Right lobe of liver (tissue), 6 donors: Measurements from ENCODE around the gene ATG10. TPM values are rescaled to one million over a fixed set of nuclear protein-coding genes. Genes with fewer than 3 reads are reported as not detected.

Source experiments
- ATAC-seq, 4 donors: fragments of 200-7000 bp; cut with Tn5 transposase; one replicate each; pipeline ENCODE4 v1.9.1; 2020; ENCODE audit warnings: mild to moderate bottlenecking in 4 of 4, moderate library complexity in 4 of 4
- DNase-seq, 3 donors: peaks; one replicate each; pipeline ENCODE4 v3.0.0-alpha.2; 2020
- H3K27ac ChIP-seq, 3 donors: fragments of 200-600 bp; one replicate each; pipeline ENCODE4 v1.8.0; 2022
- H3K27me3 ChIP-seq, 2 donors: fragments of 200-600 bp; one replicate each; pipeline ENCODE4 v1.8.0; 2022
- H3K36me3 ChIP-seq, 4 donors: fragments of 200-600 bp; sonication (generic) in 1 of 4; one replicate each; pipeline versions ENCODE4 v1.5.1 to v1.8.0; 2017 to 2022; ENCODE audit warnings: control low read depth in 1 of 4
- H3K4me1 ChIP-seq, 4 donors: fragments of 200-600 bp; sonication (generic) in 1 of 4; one replicate each; pipeline versions ENCODE4 v1.5.1 to v1.8.0; 2017 to 2022; ENCODE audit warnings: control low read depth in 1 of 4
- H3K4me3 ChIP-seq, 3 donors: fragments of 200-600 bp; one replicate each; pipeline ENCODE4 v1.8.0; 2022
- H3K9me3 ChIP-seq, 4 donors: fragments of 200-600 bp; sonication (generic) in 1 of 4; one replicate each; pipeline versions ENCODE4 v1.5.1 to v1.8.0; 2017 to 2022; ENCODE audit warnings: control low read depth in 1 of 4
- POLR2A ChIP-seq: fragments of 450-650 bp; IDR thresholded peaks from one replicate; pipeline ENCODE4 v1.6.1; 2017; ENCODE audit warnings: antibody characterized with exemption, mild to moderate bottlenecking
- WGBS: methylation state at CpG from one replicate; pipeline ENCODE4 v1.1.6; 2018; ENCODE audit warnings: low coverage, low lambda C conversion rate; ENCODE audit not compliant: insufficient coverage; ENCODE audit errors: missing lambda C conversion rate; 5-methylcytosine and 5-hydroxymethylcytosine counted together
- intact Hi-C, 2 donors: fragments of 100-400 bp; cut with DNase I; formaldehyde crosslinking; loops; one replicate each; pipeline versions ENCODE4 v1.11.2 to v1.14.1; 2022
- total RNA-seq, 6 experiments: library from RNA; depleted of rRNA in 2 of 6; stranded (reverse); fragments of >200 nt in 2 of 6; fragmentation: NEBNext Ultra II Directional in 3 of 6; extraction: Animal tissue kit (Norgen Biotek cat#: 25700) in 3 of 6; gene quantifications; one replicate each; pipeline versions ENCODE4 v1.1.0 to v1.2.4, GENCODE V29; 2016 to 2023
- TF ChIP-seq, protein P1 (sequence below), 4 donors: fragments of 200-600 bp in 3 of 4; fragments of 450-650 bp in 1 of 4; IDR thresholded peaks; one replicate each; pipeline versions ENCODE4 v1.5.1 to v1.8.0; 2016 to 2022; ENCODE audit warnings: antibody characterized with exemption in 4 of 4, mild to moderate bottlenecking in 2 of 4
- donor health status: DM: no; HTN: yes; CAD: no.
- donor health status: DM: no; HTN: no; CAD: no.
- donor health status: DM: no; HTN: no; CAD: no.
- donor health status: DM: no; HTN: yes; CAD: no.
- donor health status: DM: no; HTN: yes; CAD: no.

Gene ATG10
- total RNA-seq, 6 experiments from 2014 or later, result 2.9 to 8.0 (median 4.4) TPM

DNA sequence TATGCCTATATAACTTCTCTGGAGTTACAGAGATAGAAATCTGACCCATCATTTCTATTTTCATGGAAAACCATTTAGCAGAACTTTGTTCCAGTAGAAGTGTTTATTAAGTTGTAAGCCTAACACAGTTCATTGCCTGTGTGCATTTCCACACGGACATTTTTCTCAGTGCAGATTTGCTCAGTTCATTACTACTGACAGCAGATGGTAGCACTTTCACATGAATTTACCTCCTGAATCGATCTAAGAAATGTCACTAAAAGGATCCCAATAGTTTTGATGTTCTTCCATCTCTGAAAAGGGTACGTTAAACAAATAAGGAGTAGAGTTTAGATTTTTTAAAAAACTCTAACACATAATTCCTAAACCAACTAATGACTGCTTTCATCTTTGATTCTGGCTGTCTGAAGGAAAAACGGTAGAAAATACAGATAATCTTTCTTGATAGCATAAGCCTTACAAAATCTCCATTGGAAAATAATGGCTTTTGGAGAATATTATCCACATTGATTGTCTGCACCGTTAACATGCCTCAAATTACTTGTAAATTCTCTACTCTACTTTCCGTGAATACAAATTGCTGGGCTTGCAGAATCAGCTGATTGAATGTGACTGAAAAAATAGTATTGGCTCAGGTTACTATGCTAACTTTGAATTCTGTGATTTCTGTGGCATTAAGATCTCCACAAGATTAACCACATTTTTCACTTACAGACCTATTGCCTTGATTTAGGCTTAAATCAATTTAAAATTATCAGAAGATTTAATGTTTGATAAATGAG, 273.2 kb downstream of the ATG10 start:
- Histone ChIP-seq H3K36me3 (no peaks in the 10 kb centered on the region), H3K4me3 (no peak overlapping the region), H3K9me3 (no peaks in the 10 kb centered on the region), H3K4me1 (no peaks in the 10 kb centered on the region), H3K27me3 (no peaks in the 10 kb centered on the region), H3K27ac (no peak overlapping the region)
- WGBS, result 72% methylated on average over 6 of the region's 6 CpGs
- DNase-seq (no peak), ATAC-seq (no peak)
- intact Hi-C loops, result no loop called here
- TF ChIP-seq, protein P1, sequence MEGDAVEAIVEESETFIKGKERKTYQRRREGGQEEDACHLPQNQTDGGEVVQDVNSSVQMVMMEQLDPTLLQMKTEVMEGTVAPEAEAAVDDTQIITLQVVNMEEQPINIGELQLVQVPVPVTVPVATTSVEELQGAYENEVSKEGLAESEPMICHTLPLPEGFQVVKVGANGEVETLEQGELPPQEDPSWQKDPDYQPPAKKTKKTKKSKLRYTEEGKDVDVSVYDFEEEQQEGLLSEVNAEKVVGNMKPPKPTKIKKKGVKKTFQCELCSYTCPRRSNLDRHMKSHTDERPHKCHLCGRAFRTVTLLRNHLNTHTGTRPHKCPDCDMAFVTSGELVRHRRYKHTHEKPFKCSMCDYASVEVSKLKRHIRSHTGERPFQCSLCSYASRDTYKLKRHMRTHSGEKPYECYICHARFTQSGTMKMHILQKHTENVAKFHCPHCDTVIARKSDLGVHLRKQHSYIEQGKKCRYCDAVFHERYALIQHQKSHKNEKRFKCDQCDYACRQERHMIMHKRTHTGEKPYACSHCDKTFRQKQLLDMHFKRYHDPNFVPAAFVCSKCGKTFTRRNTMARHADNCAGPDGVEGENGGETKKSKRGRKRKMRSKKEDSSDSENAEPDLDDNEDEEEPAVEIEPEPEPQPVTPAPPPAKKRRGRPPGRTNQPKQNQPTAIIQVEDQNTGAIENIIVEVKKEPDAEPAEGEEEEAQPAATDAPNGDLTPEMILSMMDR (IDR thresholded peaks at IDR 0.05), result no peak
- TF ChIP-seq POLR2A, result no peak

DNA sequence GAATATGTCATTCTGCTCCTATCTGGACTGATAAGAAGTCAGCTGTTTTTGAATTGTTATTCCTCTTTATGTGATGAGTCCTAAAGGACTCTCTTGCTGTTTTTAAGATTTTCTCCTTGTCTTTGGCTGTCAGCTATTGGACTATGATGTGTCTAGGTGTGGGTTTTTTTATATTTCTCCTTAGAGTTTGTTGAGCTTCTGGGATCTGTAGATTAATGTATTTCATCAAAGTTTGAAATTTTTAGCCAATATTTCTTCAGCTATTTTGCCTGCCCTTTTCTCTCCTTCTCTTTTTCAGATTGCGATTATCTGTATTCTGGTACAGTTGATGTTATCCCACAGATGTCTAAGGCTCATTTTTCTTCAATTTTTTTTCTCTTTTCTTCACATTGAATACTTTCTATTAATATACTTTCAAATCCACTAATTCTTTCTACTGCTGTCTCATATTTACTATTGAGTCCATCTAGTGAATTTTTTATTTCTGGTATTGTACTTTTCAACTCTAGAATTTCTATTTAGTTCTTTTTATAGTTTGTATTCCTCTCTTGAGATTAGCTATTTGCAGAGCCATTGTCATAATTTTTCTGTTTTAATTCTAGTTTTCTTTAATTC, 275.2 kb downstream of the ATG10 start:
- H3K4me1 ChIP-seq, result no peaks in the 10 kb centered on the region
- no peaks in the 10 kb centered on the region for H3K36me3 ChIP-seq
- H3K27ac ChIP-seq, result no peak overlapping the region
- no peak for TF ChIP-seq POLR2A
- TF ChIP-seq, protein P1 (IDR thresholded peaks at IDR 0.05), result no peak
- no peaks in the 10 kb centered on the region for H3K27me3 ChIP-seq
- intact Hi-C loops, result no loop called here
- H3K4me3 ChIP-seq, result no peak overlapping the region
- no CpG with 5 or more reads among the region's 1 CpG for WGBS
- DNase-seq, result no peak
- no peak for ATAC-seq
- no peaks in the 10 kb centered on the region for H3K9me3 ChIP-seq

DNA sequence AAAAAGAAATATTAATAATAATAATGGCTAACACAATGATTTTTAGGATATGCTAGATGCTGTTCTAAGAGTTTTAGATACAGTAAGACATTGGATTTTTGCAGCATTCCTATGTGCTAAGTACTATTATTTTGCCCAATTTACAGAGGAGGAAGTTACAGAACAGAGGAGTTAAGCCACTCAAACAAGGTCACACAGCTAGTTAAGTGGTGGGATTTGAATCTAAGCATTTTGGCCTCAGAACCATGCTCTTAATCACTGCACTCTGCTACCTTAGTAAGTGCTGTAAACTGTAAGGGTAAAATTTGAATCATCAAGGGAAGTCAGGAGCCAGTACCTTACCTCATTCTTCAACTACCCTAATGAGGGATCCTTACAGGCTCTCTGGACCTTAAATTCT, 280.9 kb downstream of the ATG10 start:
- intact Hi-C loops, result no loop called here
- Histone ChIP-seq H3K27me3 (no peaks in the 10 kb centered on the region), H3K9me3 (no peaks in the 10 kb centered on the region), H3K27ac (no peak overlapping the region), H3K36me3 (no peaks in the 10 kb centered on the region), H3K4me3 (no peak overlapping the region), H3K4me1 (no peaks in the 10 kb centered on the region)
- DNase-seq (no peak), ATAC-seq (no peak)
- no peak for TF ChIP-seq POLR2A
- TF ChIP-seq, protein P1 (IDR thresholded peaks at IDR 0.05), result no peak

DNA sequence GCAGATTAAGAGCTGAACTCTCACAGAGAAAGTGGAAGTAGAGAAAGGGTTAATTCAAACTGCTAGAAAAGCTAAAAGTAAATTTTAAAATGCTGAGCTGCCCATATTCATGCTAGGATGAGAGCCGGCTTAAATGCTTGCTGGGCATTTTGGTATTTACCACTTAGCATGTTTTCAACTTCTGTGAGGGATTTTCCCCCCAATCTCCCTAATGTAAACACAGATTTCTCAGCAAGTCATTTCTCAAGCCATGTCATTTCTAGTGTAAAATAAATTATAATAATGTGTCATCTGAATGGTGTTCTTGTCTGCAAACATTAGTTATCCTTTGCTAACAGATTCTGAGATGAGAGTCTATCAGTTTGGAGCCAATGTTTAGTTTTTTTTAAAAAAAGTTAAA, 284.0 kb downstream of the ATG10 start:
- Histone ChIP-seq H3K27me3 (no peaks in the 10 kb centered on the region), H3K9me3 (no peaks in the 10 kb centered on the region), H3K36me3 (no peaks in the 10 kb centered on the region), H3K27ac (no peak overlapping the region), H3K4me3 (no peak overlapping the region), H3K4me1 (no peaks in the 10 kb centered on the region)
- no peak for TF ChIP-seq POLR2A
- TF ChIP-seq, protein P1 (IDR thresholded peaks at IDR 0.05), result no peak
- intact Hi-C loops, result no loop called here
- WGBS, result 36% methylated on average over 1 of the region's 1 CpG
- DNase-seq (no peak), ATAC-seq (no peak)
